Ecto neural progenitor cell (in vitro differentiated cells): ENCODE data around the gene TEX29.

Experiments used
- DNase-seq: peaks from one replicate; pipeline ENCODE4 v3.0.0-alpha.2; 2018; ENCODE audit warnings: low spot score

TEX29 gene

GRCh38 chr13:111370570-111371535, 50.4 kb downstream of the TEX29 start:
- DNase-seq = no peak

DNA sequence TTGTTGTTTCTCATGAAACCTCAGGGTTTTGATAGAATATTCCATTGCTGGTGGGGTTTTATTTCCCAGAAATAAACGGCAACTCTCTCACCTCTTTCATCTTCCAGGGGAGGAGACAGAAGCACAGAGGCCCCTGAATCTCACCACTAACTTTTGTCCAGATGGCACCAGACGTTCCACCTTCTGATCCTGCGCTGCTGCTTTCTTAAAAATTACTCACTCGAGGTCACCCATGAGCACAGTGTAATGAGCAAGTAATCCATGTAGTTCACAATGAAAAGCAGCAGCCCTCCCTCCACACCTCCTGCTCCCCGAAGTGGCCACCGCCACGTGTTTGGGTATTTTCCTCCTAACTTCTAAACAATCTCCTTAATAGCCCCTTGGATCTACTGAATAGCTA, 51.3 kb downstream of the TEX29 start:
- DNase-seq = no peak

GRCh38 chr13:111372651-111373425, 52.4 kb downstream of the TEX29 start:
- DNase-seq = no peak

GRCh38 chr13:111373486-111373885, 53.0 kb downstream of the TEX29 start:
- no peak for DNase-seq

- no peak for DNase-seq
These were observed 60.0 kb downstream of the TEX29 start for GRCh38 chr13:111380431-111380830.

GRCh38 chr13:111382411-111382810, 62.0 kb downstream of the TEX29 start:
- DNase-seq = peak; percentile 29

GRCh38 chr13:111382877-111383276, 62.4 kb downstream of the TEX29 start:
- DNase-seq = no peak

DNA sequence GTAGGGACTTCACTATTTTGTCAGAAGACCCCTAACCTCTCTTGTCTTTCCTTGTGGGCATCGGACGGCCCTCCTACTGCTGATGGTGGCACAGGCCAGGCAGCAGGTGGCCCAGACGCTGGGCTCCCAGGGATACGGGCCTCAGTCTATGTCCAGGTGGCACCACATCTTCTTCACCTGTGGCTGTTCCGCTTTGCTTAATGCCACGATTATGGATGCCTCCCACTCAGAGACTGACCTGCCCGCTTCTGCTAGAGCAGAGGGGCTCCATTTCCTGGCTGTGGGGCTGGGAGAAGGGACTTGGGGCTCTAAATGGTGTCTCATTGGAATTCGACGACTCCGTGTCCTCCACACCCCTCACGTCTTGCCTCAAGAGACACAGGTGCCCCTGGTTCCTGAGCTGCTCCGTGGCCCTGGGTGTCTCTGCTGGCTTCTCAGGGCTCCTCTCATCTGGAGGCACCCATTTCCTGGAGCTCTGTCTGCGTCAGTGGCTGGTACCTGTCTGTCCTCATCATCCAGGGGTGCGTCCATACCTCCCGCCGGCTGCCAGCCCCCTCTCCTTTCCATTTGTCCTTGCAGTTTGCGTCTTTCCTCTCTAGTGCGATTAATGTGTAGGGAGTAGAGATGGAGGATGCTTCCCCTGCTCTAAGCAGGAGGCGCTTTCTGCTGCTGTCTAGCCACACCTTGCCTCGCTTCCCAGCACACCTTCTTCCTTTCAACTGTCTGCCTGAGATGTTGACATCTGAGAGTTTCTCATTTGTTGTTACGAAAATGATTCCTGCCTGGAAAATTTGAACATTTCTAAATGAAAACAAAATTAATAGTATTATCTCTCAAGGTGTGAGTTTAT, 63.4 kb downstream of the TEX29 start:
- DNase-seq = no peak

- DNase-seq = no peak
These were observed 64.2 kb downstream of the TEX29 start for GRCh38 chr13:111384441-111385182.

- no peak for DNase-seq
These were observed 64.9 kb downstream of the TEX29 start for GRCh38 chr13:111385183-111385857.

- DNase-seq = peak; percentile 36
These were observed 66.8 kb downstream of the TEX29 start for GRCh38 chr13:111387026-111387871.

DNA sequence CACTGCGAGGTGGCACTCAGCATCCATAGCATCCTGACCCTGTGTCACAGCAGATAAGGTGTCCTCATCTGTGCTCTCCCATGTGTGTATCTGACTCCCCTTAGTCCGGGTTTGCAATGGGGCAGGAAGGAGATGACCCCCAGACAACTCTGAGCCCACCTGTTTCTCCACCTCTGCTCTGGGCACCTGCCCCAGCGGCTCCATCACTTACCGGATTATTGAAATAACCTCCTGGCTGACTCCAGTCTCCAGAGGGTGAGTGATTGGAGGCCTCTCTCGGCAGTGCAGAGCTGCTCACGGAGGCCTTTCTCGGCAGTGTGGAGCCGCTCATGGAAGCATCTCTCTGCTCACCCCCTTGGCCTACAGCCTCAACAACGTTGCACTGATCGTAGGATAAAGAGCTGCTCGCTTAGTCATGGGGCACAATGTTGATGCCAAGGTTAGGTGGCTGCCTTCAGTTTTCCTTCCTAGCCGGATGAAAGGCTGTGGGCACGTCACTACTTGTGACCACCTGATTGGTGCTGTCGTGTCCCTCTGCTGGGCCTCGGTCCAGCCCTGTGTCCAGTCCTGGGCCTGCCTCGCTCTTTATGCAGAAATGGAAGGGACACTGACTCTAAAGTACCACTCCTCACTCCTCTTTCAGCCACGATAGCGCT, 67.6 kb downstream of the TEX29 start:
- peak; percentile 40 for DNase-seq

DNA sequence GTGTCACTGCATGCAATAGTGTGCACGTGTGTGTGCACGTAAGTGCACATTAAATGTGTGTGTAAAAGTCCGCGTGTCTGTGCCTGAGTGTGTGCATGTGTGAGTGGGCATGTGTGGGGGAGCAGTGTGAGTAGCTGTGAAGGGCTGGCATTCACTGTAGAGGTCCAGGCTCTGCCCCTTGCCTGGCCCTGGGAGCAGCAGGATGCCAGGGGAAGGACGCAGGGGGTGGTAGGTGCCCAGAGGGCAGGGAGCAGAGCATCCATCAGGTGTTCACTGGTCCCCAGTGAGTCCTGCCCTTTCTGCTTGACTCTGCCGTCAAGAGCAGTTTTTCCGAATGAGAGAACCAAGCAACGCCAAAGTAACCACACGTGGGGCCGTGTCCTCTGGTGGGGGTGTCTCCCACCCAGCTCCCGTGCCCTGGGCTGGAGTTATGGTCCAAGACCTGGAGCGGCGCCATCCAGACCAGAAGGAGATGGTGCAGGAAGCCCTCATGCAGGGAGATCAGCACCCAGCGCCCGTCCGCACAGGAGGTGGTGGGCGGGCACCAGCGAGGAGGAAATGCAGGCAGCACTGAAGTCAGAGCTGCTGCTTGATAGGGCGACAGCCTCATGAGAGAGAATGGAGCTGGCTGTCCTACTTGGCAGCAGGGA, 68.5 kb downstream of the TEX29 start:
- peak; percentile 18 for DNase-seq

- peak; percentile 23 for DNase-seq
These were observed 69.4 kb downstream of the TEX29 start for GRCh38 chr13:111389621-111390521.

GRCh38 chr13:111390522-111391270, 70.3 kb downstream of the TEX29 start:
- DNase-seq = peak; percentile 39

DNA sequence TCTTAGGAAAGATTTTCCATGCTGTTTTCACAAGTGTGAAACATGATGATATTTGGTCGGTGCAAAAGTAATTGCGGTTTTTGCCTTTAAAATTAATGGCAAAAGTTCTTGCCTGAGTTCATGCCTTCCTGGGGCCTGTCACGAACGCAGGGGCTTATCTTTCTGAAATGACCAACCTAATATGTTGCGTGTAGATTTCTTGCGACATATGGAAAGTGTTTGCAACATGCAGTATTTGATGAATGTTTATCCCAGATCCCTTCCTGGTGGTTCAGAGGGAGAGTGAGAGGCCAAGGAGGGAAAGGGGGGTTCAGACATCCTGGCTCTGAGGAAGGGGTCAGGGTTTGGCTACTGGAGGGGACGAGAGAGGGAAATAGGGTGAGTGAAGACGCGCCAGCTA, 72.0 kb downstream of the TEX29 start:
- peak; percentile 20 for DNase-seq

GRCh38 chr13:111393221-111393790, 72.9 kb downstream of the TEX29 start:
- DNase-seq = peak; percentile 36
